Keratinocyte (primary cell): Measurements from ENCODE around the gene ZNF185. TPM values are rescaled to one million over a fixed set of nuclear protein-coding genes. Genes with fewer than 3 reads are reported as not detected.

Experiments
- DNase-seq: peaks from one replicate; pipeline ENCODE4 v3.0.0-alpha.2; 2011; ENCODE audit warnings: low read depth, missing footprints, low spot score
- FAIRE-seq: peaks from 2 replicates; lab custom pipeline; 2011; peaks lifted over from hg19 to GRCh38; lab: Jason Lieb, UNC
- H2AFZ ChIP-seq: 2 replicates; pipeline ENCODE4 v1.6.0; 2012; ENCODE audit warnings: low read length, control low read depth, inconsistent platforms; ENCODE audit not compliant: control insufficient read depth
- H3K27ac ChIP-seq: 2 replicates; pipeline ENCODE4 v1.5.1; 2011; ENCODE audit warnings: low read length; ENCODE audit not compliant: control insufficient read depth, insufficient read depth
- H3K27me3 ChIP-seq: 3 replicates; pipeline ENCODE4 v1.6.0; 2011; ENCODE audit warnings: low read length; ENCODE audit not compliant: control insufficient read depth, insufficient read depth; ENCODE audit errors: extremely low read depth
- H3K36me3 ChIP-seq, 2 experiments: 2 replicates in 1 of 2; 3 replicates in 1 of 2; pipeline ENCODE4 v1.5.1; 2011; ENCODE audit warnings: low read length in 2 of 2, mild to moderate bottlenecking in 1 of 2; ENCODE audit not compliant: control insufficient read depth in 2 of 2, insufficient read depth in 2 of 2; ENCODE audit errors: extremely low read depth in 1 of 2
- H3K4me1 ChIP-seq: 3 replicates; pipeline ENCODE4 v1.5.1; 2011; ENCODE audit warnings: low read length; ENCODE audit not compliant: control insufficient read depth, insufficient read depth; ENCODE audit errors: extremely low read depth
- H3K4me2 ChIP-seq: 3 replicates; pipeline ENCODE4 v1.6.0; 2011; ENCODE audit warnings: low read depth, low read length; ENCODE audit not compliant: control insufficient read depth, insufficient read depth; ENCODE audit errors: extremely low read depth
- H3K4me3 ChIP-seq, 3 experiments: fragments of 200-600 bp in 1 of 3; sonication (generic) in 1 of 3; 2 replicates in 2 of 3; 3 replicates in 1 of 3; pipeline ENCODE4 v1.5.1; 2011 to 2016; ENCODE audit warnings: low read length in 3 of 3, mild to moderate bottlenecking in 3 of 3, control low read depth in 2 of 3, inconsistent platforms in 1 of 3, low read depth in 1 of 3, mixed read lengths in 1 of 3, mixed run types in 1 of 3, moderate library complexity in 1 of 3; ENCODE audit not compliant: control insufficient read depth in 2 of 3, insufficient read depth in 2 of 3; ENCODE audit errors: extremely low read depth in 1 of 3
- H3K79me2 ChIP-seq: 2 replicates; pipeline ENCODE4 v1.6.0; 2012; ENCODE audit warnings: low read length; ENCODE audit not compliant: control insufficient read depth, insufficient read depth
- H3K9ac ChIP-seq: 3 replicates; pipeline ENCODE4 v1.6.0; 2011; ENCODE audit warnings: low read length; ENCODE audit not compliant: control insufficient read depth, insufficient read depth; ENCODE audit errors: extremely low read depth
- H3K9me1 ChIP-seq: 3 replicates; pipeline ENCODE4 v1.6.0; 2011; ENCODE audit warnings: low read length; ENCODE audit not compliant: control insufficient read depth, insufficient read depth; ENCODE audit errors: extremely low read depth
- H3K9me3 ChIP-seq: 2 replicates; pipeline ENCODE4 v1.5.1; 2012; ENCODE audit warnings: low read depth, low read length; ENCODE audit not compliant: control insufficient read depth
- H4K20me1 ChIP-seq: 3 replicates; pipeline ENCODE4 v1.6.0; 2011; ENCODE audit warnings: low read length; ENCODE audit not compliant: control insufficient read depth, insufficient read depth; ENCODE audit errors: extremely low read depth
- EZH2 ChIP-seq: IDR thresholded peaks from one replicate; pipeline ENCODE4 v1.6.1; 2012; ENCODE audit warnings: inconsistent platforms, mild to moderate bottlenecking, low read length, moderate library complexity
- dilution Hi-C: fragments of 300-500 bp; cut with MboI; formaldehyde crosslinking; loops from one replicate; pipeline ENCODE4 v1.7.0; 2020; ENCODE audit warnings: low sequenced_read_pairs; ENCODE audit not compliant: extremely low pct_ligation_motif_present
- polyA plus RNA-seq, 5 experiments: library from polyadenylated mRNA; depleted of rRNA in 3 of 5; stranded (reverse) in 3 of 5; stranded (forward) in 1 of 5; unstranded in 1 of 5; fragments of >200 nt; gene quantifications; 1 replicate in 1 of 5; 2 replicates in 3 of 5; 3 replicates in 1 of 5; pipeline versions ENCODE4 v1.2.1 to v1.2.3, GENCODE V29; 2011 to 2012; ENCODE audit warnings: missing spikeins in 2 of 5, low read depth in 1 of 5, low replicate concordance in 1 of 5
- TF ChIP-seq, protein P1 (sequence below), 3 experiments: IDR thresholded peaks in 1 of 3; conservative IDR thresholded peaks in 1 of 3; optimal IDR thresholded peaks in 1 of 3; 2 replicates in 2 of 3; 3 replicates in 1 of 3; pipeline versions ENCODE3 to v1.5.1; 2011; ENCODE audit warnings: low read length in 3 of 3, mild to moderate bottlenecking in 3 of 3, moderate library complexity in 2 of 3, control low read depth in 1 of 3, inconsistent platforms in 1 of 3; ENCODE audit not compliant: insufficient read depth in 2 of 3; ENCODE audit errors: extremely low read depth in 1 of 3

Gene ZNF185
- polyA plus RNA-seq, 1 donor (not counting 4 experiments of a cell fraction or from before 2014, with no cell fraction given): 55.6 TPM

DNA sequence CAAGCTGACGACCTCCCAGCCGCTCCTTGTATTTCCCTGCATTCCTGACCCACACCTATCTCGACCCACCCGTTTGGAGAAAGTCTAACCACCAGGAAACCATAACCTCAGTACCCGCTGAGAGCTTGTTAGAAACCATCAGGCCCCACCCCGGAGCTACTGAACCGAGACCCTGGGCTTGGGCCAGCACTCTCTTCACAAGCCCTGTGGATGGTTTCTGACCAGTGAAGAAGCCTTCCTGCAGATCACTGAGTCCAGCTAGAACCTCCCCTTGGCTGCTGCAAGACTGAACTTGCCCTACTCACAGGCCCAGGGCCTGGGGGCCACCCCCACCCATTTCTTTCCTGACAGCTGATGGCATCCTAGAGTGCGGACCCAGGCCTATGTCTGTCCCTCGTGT lies 26.6 kb upstream of the ZNF185 start:
- Histone ChIP-seq H3K27ac (no peak overlapping the region), H3K9me1 (no peaks in the 10 kb centered on the region), H3K9ac (no peak overlapping the region), H4K20me1 (no peaks in the 10 kb centered on the region), H3K27me3 (no peaks in the 10 kb centered on the region), H3K4me3 (no peak overlapping the region), H3K36me3 (peaks cover 10 to 14% of the 10 kb centered on the region in 2 experiments), H2AFZ (no peak overlapping the region), H3K4me2 (no peak overlapping the region), H3K79me2 (no peaks in the 10 kb centered on the region), H3K9me3 (no peaks in the 10 kb centered on the region), H3K4me1 (no peaks in the 10 kb centered on the region)
- FAIRE-seq: no peak
- TF ChIP-seq EZH2: no peak
- TF ChIP-seq, protein P1, sequence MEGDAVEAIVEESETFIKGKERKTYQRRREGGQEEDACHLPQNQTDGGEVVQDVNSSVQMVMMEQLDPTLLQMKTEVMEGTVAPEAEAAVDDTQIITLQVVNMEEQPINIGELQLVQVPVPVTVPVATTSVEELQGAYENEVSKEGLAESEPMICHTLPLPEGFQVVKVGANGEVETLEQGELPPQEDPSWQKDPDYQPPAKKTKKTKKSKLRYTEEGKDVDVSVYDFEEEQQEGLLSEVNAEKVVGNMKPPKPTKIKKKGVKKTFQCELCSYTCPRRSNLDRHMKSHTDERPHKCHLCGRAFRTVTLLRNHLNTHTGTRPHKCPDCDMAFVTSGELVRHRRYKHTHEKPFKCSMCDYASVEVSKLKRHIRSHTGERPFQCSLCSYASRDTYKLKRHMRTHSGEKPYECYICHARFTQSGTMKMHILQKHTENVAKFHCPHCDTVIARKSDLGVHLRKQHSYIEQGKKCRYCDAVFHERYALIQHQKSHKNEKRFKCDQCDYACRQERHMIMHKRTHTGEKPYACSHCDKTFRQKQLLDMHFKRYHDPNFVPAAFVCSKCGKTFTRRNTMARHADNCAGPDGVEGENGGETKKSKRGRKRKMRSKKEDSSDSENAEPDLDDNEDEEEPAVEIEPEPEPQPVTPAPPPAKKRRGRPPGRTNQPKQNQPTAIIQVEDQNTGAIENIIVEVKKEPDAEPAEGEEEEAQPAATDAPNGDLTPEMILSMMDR (optimal IDR thresholded peaks at IDR 0.05 in 1 of 3, IDR thresholded peaks at IDR 0.05 in 1 of 3, conservative IDR thresholded peaks at IDR 0.05 in 1 of 3; ENCODE audit: extremely low read depth in 1 of 3, insufficient read depth in 2 of 3, low read length in 3 of 3): no peak
- DNase-seq: no peak
- dilution Hi-C loops: no loop called here

DNA sequence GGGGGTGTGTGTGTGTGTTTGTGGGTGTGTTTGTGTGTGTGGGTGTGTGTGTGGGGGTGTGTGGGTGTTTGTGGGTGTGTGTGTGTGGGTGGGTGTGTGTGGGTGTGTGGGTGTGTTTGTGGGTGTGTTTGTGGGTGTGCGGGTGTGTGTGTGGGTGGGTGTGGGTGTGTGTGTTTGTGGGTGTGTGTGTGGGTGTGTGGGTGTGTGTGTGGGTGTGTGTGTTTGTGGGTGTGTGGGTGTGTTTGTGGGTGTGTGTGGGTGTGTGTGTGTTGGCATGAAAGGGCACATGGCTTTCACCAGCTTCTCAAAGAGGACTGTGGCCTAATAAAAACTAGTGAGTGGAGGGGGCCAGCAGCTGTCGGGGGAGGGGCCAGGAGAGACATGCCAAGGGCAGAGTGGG lies 25.3 kb upstream of the ZNF185 start:
- H3K9ac ChIP-seq: no peak overlapping the region
- FAIRE-seq (no peak), DNase-seq (no peak)
- H3K27me3 ChIP-seq: no peaks in the 10 kb centered on the region
- no peaks in the 10 kb centered on the region for H4K20me1 ChIP-seq
- H3K27ac ChIP-seq: no peak overlapping the region
- H3K9me3 ChIP-seq: no peaks in the 10 kb centered on the region
- dilution Hi-C loops: no loop called here
- TF ChIP-seq EZH2: no peak
- TF ChIP-seq, protein P1 (optimal IDR thresholded peaks at IDR 0.05 in 1 of 3, IDR thresholded peaks at IDR 0.05 in 1 of 3, conservative IDR thresholded peaks at IDR 0.05 in 1 of 3; ENCODE audit: extremely low read depth in 1 of 3, insufficient read depth in 2 of 3, low read length in 3 of 3): no peak
- no peak overlapping the region for H2AFZ ChIP-seq
- H3K9me1 ChIP-seq: no peaks in the 10 kb centered on the region
- no peak overlapping the region for H3K4me2 ChIP-seq
- H3K36me3 ChIP-seq: peaks cover 9 to 14% of the 10 kb centered on the region in 2 experiments
- H3K79me2 ChIP-seq: no peaks in the 10 kb centered on the region
- no peak overlapping the region for H3K4me3 ChIP-seq
- peaks cover 9% of the 10 kb centered on the region for H3K4me1 ChIP-seq
